ENCODE results near the gene LRRC63.
"Not testable (repeated sequence)": the region's sequence is repeated elsewhere in the genome, so short reads cannot be mapped to it uniquely, and the experiment has no call there.

LRRC63 gene, protein sequence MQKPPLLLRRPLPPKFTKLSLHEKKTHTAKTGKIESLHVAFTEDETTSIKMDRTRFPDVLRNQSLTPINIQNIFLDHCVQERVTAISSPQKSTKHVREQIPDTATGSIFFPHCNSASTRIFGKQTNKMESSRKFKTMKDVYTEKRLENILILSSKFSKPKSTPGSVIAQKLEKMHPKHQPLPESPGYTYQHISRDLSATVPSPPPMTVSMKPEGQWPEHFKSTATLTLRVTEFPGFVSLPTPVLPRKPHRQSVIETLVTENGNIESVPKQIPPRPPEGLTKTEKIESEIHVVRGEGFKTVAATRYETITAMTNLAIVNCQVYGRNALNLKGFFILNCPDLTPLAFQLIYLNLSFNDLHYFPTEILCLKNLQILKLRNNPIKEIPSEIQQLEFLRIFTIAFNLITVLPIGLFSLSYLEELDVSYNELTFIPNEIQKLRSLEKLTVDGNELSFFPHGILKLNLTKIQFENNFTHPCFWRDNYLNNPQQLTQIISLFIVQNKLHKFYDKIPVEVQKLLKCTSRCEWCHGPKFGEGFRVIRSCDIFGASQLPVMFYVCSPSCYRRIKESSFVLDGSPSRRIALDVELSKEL

GRCh38 chr13:46211483-46212351 is at the start of gene LRRC63:
TSS of gene LRRC63 (plus strand) at chr13:46211928. CDS start at chr13:46213035, 1,107 bp downstream.
- POLR2A ChIA-PET (ENCODE audit: low non-redundant PET) = no interaction called here
- CTCF ChIA-PET = no interaction called here
- TF ChIP-seq CTCF (conservative IDR thresholded peaks at IDR 0.05; ENCODE audit: low read depth) = no peak
- H3K27ac ChIP-seq = no peak within 1 kb of the TSS
- peak; percentile 40 for DNase-seq (ENCODE audit: low spot score)

DNA sequence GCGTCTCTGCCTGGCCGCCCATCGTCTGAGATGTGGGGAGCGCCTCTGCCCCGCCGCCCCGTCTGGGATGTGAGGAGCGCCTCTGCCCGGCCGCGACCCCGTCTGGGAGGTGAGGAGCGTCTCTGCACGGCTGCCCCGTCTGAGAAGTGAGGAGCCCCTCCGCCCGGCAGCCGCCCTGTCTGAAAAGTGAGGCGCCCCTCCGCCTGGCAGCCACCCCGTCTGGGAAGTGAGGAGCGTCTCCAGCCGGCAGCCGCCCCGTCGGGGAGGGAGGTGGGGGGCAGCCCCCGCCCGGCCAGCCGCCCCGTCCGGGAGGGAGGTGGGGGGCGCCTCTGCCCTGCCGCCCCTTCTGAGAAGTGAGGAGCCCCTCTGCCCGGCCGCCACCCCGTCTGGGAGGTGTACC is 49.0 kb upstream of the LRRC63 start:
- POLR2A ChIA-PET (ENCODE audit: low non-redundant PET); H3K27ac ChIP-seq; DNase-seq (ENCODE audit: low spot score): not testable (repeated sequence)
- CTCF ChIA-PET = interaction anchor here (0.7 kb wide), 1 partner anchor 142 kb away, joined by 3 read pairs; no protein-coding TSS in a partner anchor

DNA sequence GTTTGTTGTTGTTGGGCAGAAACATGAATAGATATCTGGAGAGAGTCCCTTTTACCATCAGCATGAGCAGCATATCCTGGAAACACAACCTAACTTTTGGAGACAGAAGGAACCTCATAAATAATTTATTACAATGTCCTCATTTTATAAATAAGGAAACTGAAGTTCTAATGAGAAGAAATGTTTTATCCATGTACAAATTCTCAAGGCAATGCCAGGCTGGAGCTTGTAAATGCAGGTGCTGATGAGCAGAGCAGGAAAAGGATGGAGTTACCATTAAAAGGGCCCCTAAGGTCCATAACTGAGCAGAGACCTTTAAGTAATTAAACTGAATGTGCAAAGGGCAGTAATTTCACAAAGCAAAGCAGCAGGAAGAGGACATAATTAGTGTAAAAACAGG is 47.1 kb upstream of the LRRC63 start:
- no peak for TF ChIP-seq CTCF (conservative IDR thresholded peaks at IDR 0.05; ENCODE audit: low read depth)
- ChIA-PET CTCF (no interaction called here), POLR2A (ENCODE audit: low non-redundant PET) (no interaction called here)
- no peak overlapping the region for H3K27ac ChIP-seq
- no peak for DNase-seq (ENCODE audit: low spot score)

GRCh38 chr13:46165485-46166223 is 46.1 kb upstream of the LRRC63 start:
- DNase-seq (ENCODE audit: low spot score) = no peak
- POLR2A ChIA-PET (ENCODE audit: low non-redundant PET) = no interaction called here
- H3K27ac ChIP-seq = no peak overlapping the region
- TF ChIP-seq CTCF (conservative IDR thresholded peaks at IDR 0.05; ENCODE audit: low read depth) = no peak
- CTCF ChIA-PET = no interaction called here

DNA sequence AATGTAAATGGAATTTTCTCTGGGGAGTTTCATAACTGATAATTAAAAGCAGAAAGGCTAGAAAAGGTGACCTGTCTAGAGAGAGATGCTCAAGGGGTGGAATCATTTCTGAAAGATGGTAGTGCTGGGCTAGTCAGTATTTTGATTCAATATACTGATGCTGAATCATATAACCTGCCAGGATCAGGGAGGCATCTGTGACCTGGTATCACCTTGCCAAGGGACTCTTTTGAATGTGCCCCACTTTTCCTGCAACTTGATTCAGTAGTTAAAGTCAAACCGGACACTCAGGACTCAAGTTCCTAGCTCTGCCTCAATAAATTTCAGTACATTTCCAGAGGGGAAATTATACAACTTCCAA is 45.5 kb upstream of the LRRC63 start:
- no peak overlapping the region for H3K27ac ChIP-seq
- DNase-seq (ENCODE audit: low spot score) = no peak
- ChIA-PET CTCF (no interaction called here), POLR2A (ENCODE audit: low non-redundant PET) (no interaction called here)
- no peak for TF ChIP-seq CTCF (conservative IDR thresholded peaks at IDR 0.05; ENCODE audit: low read depth)

GRCh38 chr13:46166947-46167610 is 44.6 kb upstream of the LRRC63 start:
- no peak for DNase-seq (ENCODE audit: low spot score)
- H3K27ac ChIP-seq = no peak overlapping the region
- ChIA-PET POLR2A (ENCODE audit: low non-redundant PET) (no interaction called here), CTCF (no interaction called here)
- TF ChIP-seq CTCF (conservative IDR thresholded peaks at IDR 0.05; ENCODE audit: low read depth) = no peak

All from RWPE1 (cell line).